K562 (cell line): Measurements from ENCODE around the gene AHCYL2. TPM values are rescaled to one million over a fixed set of nuclear protein-coding genes. Genes with fewer than 3 reads are reported as not detected.

Experiments used
- ARID3A ChIP-seq: IDR thresholded peaks from 2 replicates; pipeline ENCODE4 v1.6.1; 2012; ENCODE audit warnings: low read depth, low read length, improper control_type of control experiment, borderline replicate concordance
- ARID3B ChIP-seq: fragments of 250-450 bp; sonication (Bioruptor Pico); IDR thresholded peaks from 2 replicates; pipeline ENCODE4 v1.4.0; 2020; ENCODE audit warnings: borderline replicate concordance
- BHLHE40 ChIP-seq: IDR thresholded peaks from 2 replicates; pipeline ENCODE4 v1.6.1; 2011; ENCODE audit warnings: low read length, improper control_type of control experiment
- BRF1 ChIP-seq: IDR thresholded peaks from 3 replicates; pipeline ENCODE4 v1.6.1; 2011; ENCODE audit warnings: borderline replicate concordance, mild to moderate bottlenecking; ENCODE audit not compliant: insufficient read length; ENCODE audit errors: extremely low read depth
- CBFA2T3 ChIP-seq: fragments of 450-650 bp; IDR thresholded peaks from 2 replicates; pipeline ENCODE4 v1.6.1; 2017
- HCFC1 ChIP-seq: IDR thresholded peaks from 2 replicates; pipeline ENCODE4 v1.6.1; 2012; ENCODE audit warnings: low read depth, low read length, improper control_type of control experiment
- HNRNPUL1 ChIP-seq: fragments of 200-400 bp; formaldehyde crosslinking; IDR thresholded peaks from 2 replicates; pipeline ENCODE4 v1.6.1; 2017; ENCODE audit warnings: low read length
- IRF1 ChIP-seq: sonication (generic); formaldehyde crosslinking; IDR thresholded peaks from 2 replicates; pipeline ENCODE4 v1.8.0; 2022; ENCODE audit warnings: missing genetic modification reagents, mild to moderate bottlenecking, borderline replicate concordance
- LEF1 ChIP-seq: fragments of 450-650 bp; IDR thresholded peaks from 2 replicates; pipeline ENCODE4 v1.6.1; 2016; ENCODE audit warnings: mild to moderate bottlenecking
- RREB1 ChIP-seq: fragments of 250-450 bp; sonication (Bioruptor Pico); IDR thresholded peaks from 2 replicates; pipeline ENCODE4 v1.4.0; 2020
- TAF7 ChIP-seq: fragments of 450-650 bp; IDR thresholded peaks from 2 replicates; pipeline ENCODE4 v1.6.1; 2016; ENCODE audit warnings: missing genetic modification characterization, missing compliant biosample characterization
- TBL1XR1 ChIP-seq, 2 experiments: IDR thresholded peaks; 2 replicates each; pipeline ENCODE4 v1.6.1; 2012; ENCODE audit warnings: improper control_type of control experiment in 2 of 2, low read length in 2 of 2, mild to moderate bottlenecking in 1 of 2
- TEAD2 ChIP-seq: fragments of 450-650 bp; IDR thresholded peaks from 2 replicates; pipeline ENCODE4 v1.6.1; 2016; ENCODE audit warnings: missing genetic modification characterization, control low read depth, missing compliant biosample characterization
- ZC3H11A ChIP-seq: IDR thresholded peaks from 2 replicates; pipeline ENCODE4 v1.6.1; 2012; ENCODE audit warnings: low read depth, low read length, improper control_type of control experiment
- ZNF124 ChIP-seq: sonication (generic); formaldehyde crosslinking; IDR thresholded peaks from 2 replicates; pipeline ENCODE4 v1.8.1; 2022; ENCODE audit warnings: missing genetic modification reagents
- ZNF384 ChIP-seq: IDR thresholded peaks from 2 replicates; pipeline ENCODE4 v1.6.1; 2012; ENCODE audit warnings: low read depth, low read length, improper control_type of control experiment
- ZNF780A ChIP-seq: fragments of 250-450 bp; sonication (Bioruptor Pico); IDR thresholded peaks from 2 replicates; pipeline ENCODE4 v1.5.0; 2021; ENCODE audit warnings: mild to moderate bottlenecking
- polyA plus RNA-seq, 8 experiments: library from polyadenylated mRNA; depleted of rRNA in 4 of 8; stranded (reverse) in 5 of 8; unstranded in 3 of 8; fragments of >200 nt; fragmentation: Nextera tagmentation in 2 of 8; fragmentation: Illumina TruSeq in 1 of 8; extraction: Ambion mirVana in 2 of 8; extraction: Trizol in 1 of 8; gene quantifications; 2 replicates each; pipeline versions ENCODE4 v1.2.1 to v1.2.3, GENCODE V29; 2011 to 2014; ENCODE audit warnings: inconsistent platforms in 1 of 8, missing spikeins in 1 of 8
- total RNA-seq, 7 experiments: library from RNA; depleted of rRNA in 6 of 7; stranded (reverse); fragments of >200 nt in 6 of 7; fragmentation: Illumina TruSeq in 2 of 7; extraction: Trizol in 2 of 7; gene quantifications; 2 replicates each; pipeline versions ENCODE4 v1.2.1 to v1.2.3, GENCODE V29; 2011 to 2021; ENCODE audit warnings: low replicate concordance in 1 of 7

AHCYL2 gene
- total and polyA plus RNA-seq, 9 of the 15 experiments (the other 6 are each of a cell fraction or from before 2014, with no cell fraction given) = 0.93 to 10.5 (median 5.2) TPM

GRCh38 chr7:129271500-129272355 is 46.9 kb downstream of the AHCYL2 start (continued):
- no peak for TF ChIP-seq ARID3B (CRISPR knock-in tag)
- no peak for TF ChIP-seq ZNF780A (CRISPR knock-in tag)
- TF ChIP-seq ZC3H11A = no peak
- TF ChIP-seq BRF1 = no peak
- no peak for TF ChIP-seq CBFA2T3
- 0 out of 4 replicates have a peak, but pooled peaks of 1 of the 2 experiments have one; percentile 44 for TF ChIP-seq TBL1XR1 (IDR thresholded peaks at IDR 0.05; ENCODE audit: low read length in 2 of 2)
- TF ChIP-seq ZNF124 = no peak
- no peak for TF ChIP-seq BHLHE40
- 0 out of 2 replicates have a peak, but pooled peaks have one; percentile 29 for TF ChIP-seq ARID3A
- no peak for TF ChIP-seq HNRNPUL1
- TF ChIP-seq ZNF384 = no peak
- no peak for TF ChIP-seq IRF1 (CRISPR knock-in tag)
- TF ChIP-seq TAF7 = no peak
- TF ChIP-seq HCFC1 = 0 out of 2 replicates have a peak, but pooled peaks have one; percentile 30
- TF ChIP-seq RREB1 (CRISPR knock-in tag) = no peak
- TF ChIP-seq LEF1 = no peak
- TF ChIP-seq TEAD2 = 0 out of 2 replicates have a peak, but pooled peaks have one; percentile 2
